Neuronal stem cell (in vitro differentiated cells): Measurements from ENCODE around the gene TMEM114.

Source experiments
- DNase-seq: peaks from one replicate; pipeline ENCODE4 v3.0.0-alpha.2; 2013; ENCODE audit warnings: low spot score
- H2AFZ ChIP-seq: one replicate; pipeline ENCODE4 v1.6.1; 2013; ENCODE audit warnings: mild to moderate bottlenecking, low read length, inconsistent platforms
- H2AK5ac ChIP-seq: 2 replicates; pipeline ENCODE4 v1.6.1; 2013; ENCODE audit warnings: low read depth, mild to moderate bottlenecking, inconsistent platforms, low read length, moderate library complexity, mixed read lengths
- H2BK120ac ChIP-seq: 2 replicates; pipeline ENCODE4 v1.6.1; 2013; ENCODE audit warnings: low read depth, mild to moderate bottlenecking, inconsistent platforms, low read length, moderate library complexity, mixed read lengths
- H2BK12ac ChIP-seq: one replicate; pipeline ENCODE4 v1.6.1; 2013; ENCODE audit warnings: low read length, inconsistent platforms
- H2BK15ac ChIP-seq: 2 replicates; pipeline ENCODE4 v1.6.1; 2013; ENCODE audit warnings: mild to moderate bottlenecking, low read length, inconsistent platforms, mixed read lengths
- H2BK5ac ChIP-seq: one replicate; pipeline ENCODE4 v1.6.1; 2013; ENCODE audit warnings: inconsistent platforms, mild to moderate bottlenecking, low read length, moderate library complexity
- H3K14ac ChIP-seq: one replicate; pipeline ENCODE4 v1.6.1; 2013; ENCODE audit warnings: low read length, inconsistent platforms
- H3K18ac ChIP-seq: 2 replicates; pipeline ENCODE4 v1.6.1; 2013; ENCODE audit warnings: low read length, inconsistent platforms
- H3K23ac ChIP-seq: 2 replicates; pipeline ENCODE4 v1.6.1; 2013; ENCODE audit warnings: low read depth, mild to moderate bottlenecking, mixed read lengths, low read length, inconsistent platforms; ENCODE audit not compliant: poor library complexity
- H3K27ac ChIP-seq: replicated peaks from 3 replicates; pipeline ENCODE4 v1.5.1; 2013; ENCODE audit warnings: low read length, inconsistent platforms
- H3K27me3 ChIP-seq, 3 experiments: 2 replicates each; pipeline ENCODE4 v1.6.1; 2013; ENCODE audit warnings: low read length in 3 of 3, mild to moderate bottlenecking in 2 of 3, inconsistent platforms in 1 of 3, low read depth in 1 of 3, mixed read lengths in 1 of 3, moderate library complexity in 1 of 3; ENCODE audit not compliant: control insufficient read depth in 3 of 3, insufficient read depth in 3 of 3
- H3K36me3 ChIP-seq, 2 donors: replicated peaks in 1 of 2; 2 replicates each; pipeline ENCODE4 v1.6.1; 2013; ENCODE audit warnings: low read length in 2 of 2; ENCODE audit not compliant: control insufficient read depth in 2 of 2, insufficient read depth in 2 of 2
- H3K4ac ChIP-seq: 2 replicates; pipeline ENCODE4 v1.6.1; 2013; ENCODE audit warnings: inconsistent platforms, mild to moderate bottlenecking, low read length, moderate library complexity
- H3K4me1 ChIP-seq, 2 donors: 1 replicate in 1 of 2; 2 replicates in 1 of 2; pipeline ENCODE4 v1.6.1; 2013; ENCODE audit warnings: low read length in 2 of 2, low read depth in 1 of 2; ENCODE audit not compliant: control insufficient read depth in 2 of 2, insufficient read depth in 1 of 2
- H3K4me2 ChIP-seq: one replicate; pipeline ENCODE4 v1.6.1; 2013; ENCODE audit warnings: mild to moderate bottlenecking, low read length, inconsistent platforms; ENCODE audit not compliant: insufficient read depth, poor library complexity, severe bottlenecking
- H3K4me3 ChIP-seq, 2 donors: 2 replicates each; pipeline ENCODE4 v1.5.1; 2013; ENCODE audit warnings: low read length in 2 of 2, mild to moderate bottlenecking in 2 of 2, inconsistent platforms in 1 of 2, moderate library complexity in 1 of 2
- H3K79me1 ChIP-seq: one replicate; pipeline ENCODE4 v1.6.1; 2013; ENCODE audit warnings: low read depth, mild to moderate bottlenecking, inconsistent platforms, low read length, moderate library complexity
- H3K9ac ChIP-seq: one replicate; pipeline ENCODE4 v1.6.1; 2013; ENCODE audit warnings: mild to moderate bottlenecking, low read depth, low read length, inconsistent platforms; ENCODE audit not compliant: poor library complexity
- H3K9me3 ChIP-seq, 2 donors: replicated peaks in 1 of 2; 2 replicates each; pipeline versions ENCODE3 to v1.6.1; 2013; ENCODE audit warnings: low read length in 2 of 2, mild to moderate bottlenecking in 2 of 2, inconsistent platforms in 1 of 2, low read depth in 1 of 2, mixed read lengths in 1 of 2, moderate library complexity in 1 of 2; ENCODE audit not compliant: control insufficient read depth in 2 of 2, insufficient read depth in 1 of 2
- H4K8ac ChIP-seq: one replicate; pipeline ENCODE4 v1.6.1; 2013; ENCODE audit warnings: low read depth, mild to moderate bottlenecking, inconsistent platforms, low read length, moderate library complexity
- H4K91ac ChIP-seq: one replicate; pipeline ENCODE4 v1.6.1; 2013; ENCODE audit warnings: low read length, low read depth, mild to moderate bottlenecking, inconsistent platforms; ENCODE audit not compliant: poor library complexity
- WGBS, 2 donors: extraction: QIAGEN DNeasy Blood & Tissue Kit; methylation state at CpG; one replicate each; pipeline ENCODE4 v1.1.7; 2013; ENCODE audit warnings: missing lambda C conversion rate in 2 of 2, mixed read lengths in 1 of 2; ENCODE audit not compliant: insufficient read length in 2 of 2, insufficient replicate concordance in 1 of 2; ENCODE audit errors: extremely low coverage in 2 of 2; 5-methylcytosine and 5-hydroxymethylcytosine counted together

Gene TMEM114

GRCh38 chr16:8585041-8585440 lies 5.3 kb downstream of the TMEM114 start:
- Histone ChIP-seq H3K4me2 (no peak overlapping the region), H2BK120ac (no peak overlapping the region), H3K4ac (no peak overlapping the region), H2BK5ac (no peak overlapping the region), H3K4me3 (no peak overlapping the region), H2BK15ac (no peak overlapping the region), H3K23ac (no peak overlapping the region), H2AK5ac (no peak overlapping the region), H4K8ac (no peak overlapping the region), H3K79me1 (no peaks in the 10 kb centered on the region), H3K18ac (no peak overlapping the region), H2BK12ac (no peak overlapping the region), H3K36me3 (no peaks in the 10 kb centered on the region), H4K91ac (no peak overlapping the region), H3K27me3 (peaks cover 0 to 61% (median 14%) of the 10 kb centered on the region in 3 experiments), H2AFZ (no peak overlapping the region), H3K14ac (no peak overlapping the region), H3K27ac (no peak overlapping the region), H3K9me3 (no peaks in the 10 kb centered on the region), H3K4me1 (peaks cover 7 to 13% of the 10 kb centered on the region in 2 donors), H3K9ac (no peak overlapping the region)
- WGBS, 2 donors = no CpG with 5 or more reads among the region's 2 CpGs
- DNase-seq = no peak

GRCh38 chr16:8583732-8584131 lies 6.6 kb downstream of the TMEM114 start:
- no peak overlapping the region for H2BK120ac ChIP-seq
- no peak overlapping the region for H3K4ac ChIP-seq
- H2AK5ac ChIP-seq = no peak overlapping the region
- H3K4me2 ChIP-seq = no peak overlapping the region
- H3K23ac ChIP-seq = no peak overlapping the region
- no peaks in the 10 kb centered on the region for H3K79me1 ChIP-seq
- no peak overlapping the region for H2BK5ac ChIP-seq
- H3K4me3 ChIP-seq = no peak overlapping the region
- peaks cover 0 to 48% (median 3%) of the 10 kb centered on the region in 3 experiments for H3K27me3 ChIP-seq
- DNase-seq = no peak
- H4K91ac ChIP-seq = no peak overlapping the region
- WGBS, 2 donors = no CpG with 5 or more reads among the region's 4 CpGs
- H3K4me1 ChIP-seq = peaks cover 4% of the 10 kb centered on the region in 2 donors
- H2BK12ac ChIP-seq = no peak overlapping the region
- no peaks in the 10 kb centered on the region for H3K36me3 ChIP-seq
- no peaks in the 10 kb centered on the region for H3K9me3 ChIP-seq
- no peak overlapping the region for H4K8ac ChIP-seq
- H2BK15ac ChIP-seq = no peak overlapping the region
- peak overlapping the region; percentile 39 for H3K9ac ChIP-seq
- no peak overlapping the region for H3K27ac ChIP-seq
- peak overlapping the region; percentile 11 for H3K18ac ChIP-seq
- peak overlapping the region; percentile 67 for H2AFZ ChIP-seq
- H3K14ac ChIP-seq = no peak overlapping the region

GRCh38 chr16:8583199-8583598 lies 7.1 kb downstream of the TMEM114 start:
- no peak overlapping the region for H2AFZ ChIP-seq
- no peak overlapping the region for H3K18ac ChIP-seq
- no peaks in the 10 kb centered on the region for H3K36me3 ChIP-seq
- no CpG with 5 or more reads among the region's 3 CpGs for WGBS, 2 donors
- no peak overlapping the region for H2BK5ac ChIP-seq
- H4K91ac ChIP-seq = no peak overlapping the region
- no peak for DNase-seq
- no peak overlapping the region for H3K14ac ChIP-seq
- H2BK15ac ChIP-seq = no peak overlapping the region
- peaks cover 0 to 43% (median 3%) of the 10 kb centered on the region in 3 experiments for H3K27me3 ChIP-seq
- no peak overlapping the region for H3K4me3 ChIP-seq
- H2AK5ac ChIP-seq = no peak overlapping the region
- no peaks in the 10 kb centered on the region for H3K79me1 ChIP-seq
- H3K4ac ChIP-seq = no peak overlapping the region
- no peak overlapping the region for H4K8ac ChIP-seq
- no peak overlapping the region for H3K9ac ChIP-seq
- H3K4me1 ChIP-seq = peaks cover 0 to 3% of the 10 kb centered on the region in 2 donors
- no peak overlapping the region for H2BK120ac ChIP-seq
- H2BK12ac ChIP-seq = no peak overlapping the region
- no peak overlapping the region for H3K23ac ChIP-seq
- no peak overlapping the region for H3K27ac ChIP-seq
- no peaks in the 10 kb centered on the region for H3K9me3 ChIP-seq
- no peak overlapping the region for H3K4me2 ChIP-seq

GRCh38 chr16:8581831-8582580 lies 8.3 kb downstream of the TMEM114 start:
- no CpG with 5 or more reads among the region's 6 CpGs for WGBS, 2 donors
- H4K91ac ChIP-seq = no peak overlapping the region
- peaks cover 0 to 33% (median 0%) of the 10 kb centered on the region in 3 experiments for H3K27me3 ChIP-seq
- H3K14ac ChIP-seq = no peak overlapping the region
- no peak overlapping the region for H3K9ac ChIP-seq
- H2BK15ac ChIP-seq = no peak overlapping the region
- H3K9me3 ChIP-seq = no peaks in the 10 kb centered on the region
- peak overlapping the region; percentile 15 for H3K18ac ChIP-seq
- peaks cover 0 to 3% of the 10 kb centered on the region in 2 donors for H3K4me1 ChIP-seq
- H4K8ac ChIP-seq = no peak overlapping the region
- no peak overlapping the region for H3K4me3 ChIP-seq
- peak overlapping the region; percentile 31 for H2AFZ ChIP-seq
- no peak overlapping the region for H2AK5ac ChIP-seq
- H3K36me3 ChIP-seq = no peaks in the 10 kb centered on the region
- H3K4me2 ChIP-seq = no peak overlapping the region
- no peak overlapping the region for H3K27ac ChIP-seq
- H2BK5ac ChIP-seq = no peak overlapping the region
- no peak overlapping the region for H3K4ac ChIP-seq
- no peak overlapping the region for H2BK12ac ChIP-seq
- no peak for DNase-seq
- no peaks in the 10 kb centered on the region for H3K79me1 ChIP-seq
- no peak overlapping the region for H2BK120ac ChIP-seq
- H3K23ac ChIP-seq = no peak overlapping the region
